Activated B cell treated with CpG ODN at 0.5 μM for 24 hours (primary cell): ENCODE data around the gene DNA2. TPM values are rescaled to one million over a fixed set of nuclear protein-coding genes. Genes with fewer than 3 reads are reported as not detected.
A peak's percentile ranks its signal among the peaks of the same experiment; 100 is the strongest.

Experiments
- ATAC-seq: fragments of 200-7000 bp; cut with Tn5 transposase; one replicate; pipeline ENCODE4 v1.10.0; 2021; ENCODE audit warnings: low read depth, mild to moderate bottlenecking, moderate library complexity
- CTCF ChIA-PET: fragments of 350-600 bp; sonication (Branson Sonifier 250); formaldehyde crosslinking; loops from one replicate; lab custom pipeline; 2021; ENCODE audit warnings: antibody characterized with exemption; lab: Charles Lee
- POLR2A ChIA-PET: fragments of 350-600 bp; sonication (Branson Sonifier 250); formaldehyde crosslinking; loops from one replicate; lab custom pipeline; 2021; ENCODE audit warnings: antibody characterized with exemption; lab: Charles Lee
- DNase-seq: peaks from one replicate; pipeline ENCODE4 v3.0.0; 2022
- H3K27ac Mint-ChIP-seq: one replicate; pipeline ENCODE4 v1.8.0; 2020; ENCODE audit warnings: mixed read lengths
- H3K27me3 Mint-ChIP-seq: one replicate; pipeline ENCODE4 v1.8.0; 2021; ENCODE audit warnings: mixed read lengths
- H3K36me3 Mint-ChIP-seq: one replicate; pipeline ENCODE4 v1.8.0; 2021; ENCODE audit warnings: low read depth, mixed read lengths
- H3K4me1 Mint-ChIP-seq: one replicate; pipeline ENCODE4 v1.8.0; 2021; ENCODE audit warnings: mixed read lengths
- H3K4me3 Mint-ChIP-seq: one replicate; pipeline ENCODE4 v1.8.0; 2020; ENCODE audit warnings: mild to moderate bottlenecking, mixed read lengths
- H3K9me3 Mint-ChIP-seq: one replicate; pipeline ENCODE4 v1.8.0; 2020; ENCODE audit warnings: mixed read lengths
- intact Hi-C: fragments of 100-400 bp; cut with micrococcal nuclease; formaldehyde crosslinking; loops from one replicate; pipeline ENCODE4 v1.15.1; 2024
- total RNA-seq: library from RNA; stranded (reverse); gene quantifications from 2 replicates; pipeline ENCODE4 v1.2.3, GENCODE V29; 2022
- TF ChIP-seq, protein P1 (sequence below): fragments of 200-600 bp; IDR thresholded peaks from one replicate; pipeline ENCODE4 v1.8.0; 2022; ENCODE audit warnings: antibody characterized with exemption, mild to moderate bottlenecking

DNA2 gene
- total RNA-seq, 1 donor from 2014 or later = 8.1 TPM

DNA sequence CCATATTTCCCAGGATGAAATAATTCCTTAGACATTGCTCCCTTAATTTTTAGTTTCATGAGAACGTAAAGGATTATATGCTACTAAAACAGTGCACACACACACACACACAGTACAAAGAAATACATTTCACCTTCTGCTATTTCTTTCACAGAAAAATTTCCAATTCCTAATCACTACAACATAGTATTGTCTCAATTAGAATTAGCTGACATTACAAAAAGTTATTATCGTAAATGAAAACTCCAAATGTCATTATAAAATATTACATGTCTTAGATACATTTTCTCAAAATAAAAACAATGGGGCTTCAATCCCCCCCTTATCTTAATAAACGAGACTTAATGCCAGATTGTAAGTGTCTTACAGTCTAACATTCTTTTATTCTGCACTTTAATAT is 52.4 kb downstream of the DNA2 start:
- POLR2A ChIA-PET = no interaction called here
- intact Hi-C loops = no loop called here
- Mint-ChIP-seq H3K9me3 (no peaks in the 10 kb centered on the region), H3K4me1 (no peaks in the 10 kb centered on the region), H3K4me3 (no peak overlapping the region), H3K27ac (no peak overlapping the region), H3K36me3 (peaks cover 7% of the 10 kb centered on the region), H3K27me3 (no peaks in the 10 kb centered on the region)
- DNase-seq (no peak), ATAC-seq (no peak)
- TF ChIP-seq, protein P1, sequence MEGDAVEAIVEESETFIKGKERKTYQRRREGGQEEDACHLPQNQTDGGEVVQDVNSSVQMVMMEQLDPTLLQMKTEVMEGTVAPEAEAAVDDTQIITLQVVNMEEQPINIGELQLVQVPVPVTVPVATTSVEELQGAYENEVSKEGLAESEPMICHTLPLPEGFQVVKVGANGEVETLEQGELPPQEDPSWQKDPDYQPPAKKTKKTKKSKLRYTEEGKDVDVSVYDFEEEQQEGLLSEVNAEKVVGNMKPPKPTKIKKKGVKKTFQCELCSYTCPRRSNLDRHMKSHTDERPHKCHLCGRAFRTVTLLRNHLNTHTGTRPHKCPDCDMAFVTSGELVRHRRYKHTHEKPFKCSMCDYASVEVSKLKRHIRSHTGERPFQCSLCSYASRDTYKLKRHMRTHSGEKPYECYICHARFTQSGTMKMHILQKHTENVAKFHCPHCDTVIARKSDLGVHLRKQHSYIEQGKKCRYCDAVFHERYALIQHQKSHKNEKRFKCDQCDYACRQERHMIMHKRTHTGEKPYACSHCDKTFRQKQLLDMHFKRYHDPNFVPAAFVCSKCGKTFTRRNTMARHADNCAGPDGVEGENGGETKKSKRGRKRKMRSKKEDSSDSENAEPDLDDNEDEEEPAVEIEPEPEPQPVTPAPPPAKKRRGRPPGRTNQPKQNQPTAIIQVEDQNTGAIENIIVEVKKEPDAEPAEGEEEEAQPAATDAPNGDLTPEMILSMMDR = no peak
- CTCF ChIA-PET = no interaction called here

DNA sequence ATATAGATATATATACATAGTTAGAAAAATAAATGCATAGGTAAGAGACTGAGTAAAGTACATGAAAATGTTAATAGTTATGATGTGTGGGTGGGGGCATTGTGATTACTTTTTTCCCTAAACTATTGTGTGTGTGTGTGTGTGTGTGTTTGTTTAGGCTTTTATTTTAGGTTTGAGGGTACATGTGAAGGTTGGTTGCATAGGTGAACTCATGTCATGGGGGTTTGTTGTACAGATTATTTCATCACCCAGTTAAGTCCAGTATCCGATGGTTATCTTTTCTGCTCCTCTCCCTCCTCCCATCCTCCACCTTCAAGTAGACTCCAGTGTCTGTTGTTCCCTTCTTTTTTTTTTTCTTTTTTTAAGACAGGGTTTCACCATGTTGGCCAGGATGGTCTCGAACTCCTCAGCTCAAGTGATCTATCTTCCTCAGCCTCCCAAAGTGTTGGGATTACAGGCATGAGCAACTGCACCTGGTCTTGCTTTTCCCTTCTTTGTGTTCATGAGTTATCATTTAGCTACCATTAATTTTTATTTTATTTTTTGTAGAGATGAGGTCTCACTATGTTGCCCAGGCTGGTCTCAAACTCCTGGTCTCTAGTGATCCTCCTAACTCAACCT is 62.8 kb downstream of the DNA2 start:
- Mint-ChIP-seq H3K4me1 (peaks cover 15% of the 10 kb centered on the region), H3K36me3 (peaks cover 4% of the 10 kb centered on the region), H3K27ac (no peak overlapping the region), H3K9me3 (no peaks in the 10 kb centered on the region), H3K27me3 (no peaks in the 10 kb centered on the region), H3K4me3 (no peak overlapping the region)
- TF ChIP-seq, protein P1 = no peak
- intact Hi-C loops = no loop called here
- ChIA-PET POLR2A (interaction anchor here (0.7 kb wide), 1 partner anchor 334 kb away, joined by 6 read pairs; the partner anchor contains the start of gene HERC4), CTCF (no interaction called here)
- no peak for DNase-seq
- no peak for ATAC-seq

DNA sequence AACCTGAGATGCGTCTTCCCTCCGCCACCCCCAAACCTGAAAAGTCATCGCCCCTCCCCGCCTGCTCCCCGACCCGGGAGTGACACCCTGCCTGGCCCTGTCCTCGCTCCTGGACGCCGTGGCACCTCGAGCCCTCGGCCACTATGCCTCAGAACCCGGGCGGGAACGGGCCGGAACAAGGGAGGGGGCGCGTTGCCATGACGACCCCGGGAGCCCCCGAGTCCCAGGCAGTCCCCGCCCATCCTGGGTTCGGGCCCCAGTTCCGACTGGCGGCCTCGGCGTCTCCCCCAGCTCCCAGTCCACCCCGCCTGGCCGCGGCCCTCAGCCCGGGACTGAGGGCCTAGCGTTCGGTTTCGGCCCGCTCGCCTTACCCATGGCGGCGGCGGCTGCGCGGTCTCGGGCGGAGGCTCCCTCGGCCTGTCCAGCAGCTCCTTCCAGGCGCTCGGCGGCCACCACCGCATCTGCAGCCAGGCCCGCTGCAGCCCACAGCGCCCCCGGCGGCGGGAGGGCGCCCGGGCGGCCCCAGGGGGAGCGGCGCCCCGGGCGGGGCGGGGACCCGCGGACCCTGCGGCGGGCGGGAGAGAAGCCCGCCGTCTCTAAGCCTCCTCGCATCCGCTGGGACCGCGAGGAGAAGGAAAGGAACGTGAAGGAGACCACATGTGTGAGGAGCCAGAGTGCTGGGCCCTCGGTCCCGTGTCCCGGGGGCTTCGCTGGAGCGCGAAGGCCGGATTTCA is 64.8 kb downstream of the DNA2 start, which contains the start of gene RUFY2:
TSS of gene RUFY2 (minus strand) at position 463 of the 734 bp plus-strand sequence. CDS start at position 375, 88 bp downstream.
- intact Hi-C loops = loop anchor here (1.0 to 2.0 kb wide), 7 partner anchors 64 to 558 kb away; partner anchors contain the start of genes CCAR1, DNA2, HERC4 and HNRNPH3
- Mint-ChIP-seq H3K4me3 (peak within 1 kb of the TSS; percentile 92), H3K36me3 (peaks cover 4% of the 10 kb centered on the region), H3K27me3 (no peaks in the 10 kb centered on the region), H3K4me1 (peaks cover 15% of the 10 kb centered on the region), H3K27ac (peak within 1 kb of the TSS; percentile 85), H3K9me3 (no peaks in the 10 kb centered on the region)
- TF ChIP-seq, protein P1 = no peak
- DNase-seq (peak; percentile 91), ATAC-seq (peak; percentile 92)
- ChIA-PET POLR2A (interaction anchor here (0.7 to 2.5 kb wide), 8 partner anchors 10 to 773 kb away, joined by 3 to 32 read pairs (median 4); partner anchors contain the start of genes CCAR1, HNRNPH3 and PBLD), CTCF (interaction anchor here (0.6 to 1.0 kb wide), 3 partner anchors 43 to 104 kb away, joined by 3 read pairs; no protein-coding TSS in a partner anchor)

DNA sequence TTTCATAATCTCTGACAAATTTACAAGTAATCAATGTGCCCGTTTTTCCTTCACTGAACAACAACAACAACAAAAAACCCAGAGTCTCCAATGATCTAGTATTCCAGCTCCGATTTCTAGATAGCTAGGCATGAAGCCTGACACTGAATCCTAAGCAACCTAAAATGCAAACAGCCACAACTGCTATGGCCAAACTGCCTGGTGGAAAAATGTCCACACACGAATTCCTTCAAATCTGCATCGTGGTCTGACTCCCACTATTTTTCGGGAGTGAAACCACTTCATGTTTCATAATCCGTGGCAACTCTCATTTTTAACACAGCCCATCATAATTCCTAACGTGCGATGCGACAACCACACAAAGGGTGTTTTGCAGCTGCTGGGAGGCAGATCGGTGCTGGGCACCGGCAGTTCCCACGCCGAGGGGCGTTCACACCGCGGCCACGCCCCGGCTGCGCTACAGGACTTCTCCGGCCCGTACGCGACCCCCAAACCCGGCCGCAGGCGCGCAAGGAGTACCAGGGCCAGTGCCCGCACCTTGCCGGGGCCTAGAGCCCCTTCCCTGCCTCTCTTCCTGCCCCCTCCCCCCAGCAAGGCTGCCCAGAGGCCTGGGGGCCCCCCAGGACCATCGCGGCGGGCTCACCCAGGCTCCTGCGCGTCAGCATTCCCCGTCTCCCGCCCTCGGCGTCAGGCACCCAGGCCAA is 65.5 kb downstream of the DNA2 start:
- POLR2A ChIA-PET = interaction anchor here (0.9 to 2.5 kb wide), 7 partner anchors 9 to 773 kb away, joined by 3 to 32 read pairs (median 4); partner anchors contain the start of genes CCAR1, HNRNPH3 and PBLD
- peak overlapping the region; percentile 92 for H3K4me3 Mint-ChIP-seq
- CTCF ChIA-PET = interaction anchor here (0.6 to 1.0 kb wide), 3 partner anchors 42 to 103 kb away, joined by 3 read pairs; no protein-coding TSS in a partner anchor
- no peak for DNase-seq
- peak; percentile 15 for ATAC-seq
- TF ChIP-seq, protein P1 = no peak
- H3K9me3 Mint-ChIP-seq = no peaks in the 10 kb centered on the region
- peaks cover 7% of the 10 kb centered on the region for H3K36me3 Mint-ChIP-seq
- intact Hi-C loops = loop anchor here (1.0 to 2.0 kb wide), 2 partner anchors 74 to 331 kb away; partner anchors contain the start of genes HERC4, HNRNPH3 and PBLD
- peaks cover 15% of the 10 kb centered on the region for H3K4me1 Mint-ChIP-seq
- H3K27ac Mint-ChIP-seq = peak overlapping the region; percentile 85
- no peaks in the 10 kb centered on the region for H3K27me3 Mint-ChIP-seq
